GM19193 (cell line): ENCODE data around the gene FAM199X.
A peak's percentile ranks its signal among the peaks of the same experiment; 100 is the strongest.

ENCODE experiments used
- POLR2A ChIP-seq: IDR thresholded peaks from 4 replicates; pipeline ENCODE4 v1.6.1; 2011; ENCODE audit not compliant: insufficient read depth, insufficient read length; ENCODE audit errors: extremely low read depth

The FAM199X gene

GRCh38 chrX:104165894-104166734 is at the start of gene FAM199X:
Gene FAM199X, plus strand, starts transcription at chrX:104166453. Its CDS starts 333 bp downstream, at chrX:104166786.
- TF ChIP-seq POLR2A: peak; percentile 59

GRCh38 chrX:104117759-104118158 is 48.5 kb upstream of the FAM199X start:
- TF ChIP-seq POLR2A: no peak

GRCh38 chrX:104118765-104119164 is 47.5 kb upstream of the FAM199X start:
- TF ChIP-seq POLR2A: no peak

- TF ChIP-seq POLR2A: no peak
Observed at GRCh38 chrX:104122829-104123228, 43.4 kb upstream of the FAM199X start.

- TF ChIP-seq POLR2A: no peak
Observed at GRCh38 chrX:104126856-104127255, 39.4 kb upstream of the FAM199X start.

GRCh38 chrX:104130808-104131207 is 35.4 kb upstream of the FAM199X start:
- TF ChIP-seq POLR2A: no peak

GRCh38 chrX:104134583-104135261 is 31.5 kb upstream of the FAM199X start:
- TF ChIP-seq POLR2A: no peak

GRCh38 chrX:104135677-104136076 is 30.6 kb upstream of the FAM199X start:
- no peak for TF ChIP-seq POLR2A

GRCh38 chrX:104136241-104137019 is 29.8 kb upstream of the FAM199X start:
- no peak for TF ChIP-seq POLR2A

GRCh38 chrX:104137496-104137895 is 28.8 kb upstream of the FAM199X start:
- no peak for TF ChIP-seq POLR2A

GRCh38 chrX:104141087-104141760 is 25.0 kb upstream of the FAM199X start:
- no peak for TF ChIP-seq POLR2A

- TF ChIP-seq POLR2A: no peak
Observed at GRCh38 chrX:104151037-104151436, 15.2 kb upstream of the FAM199X start.

GRCh38 chrX:104156630-104157529 is 9.4 kb upstream of the FAM199X start, which contains the start of gene SLC25A53:
Gene SLC25A53, minus strand, starts transcription at chrX:104157009. Its CDS starts 51,752 bp downstream, at chrX:104105257.
- TF ChIP-seq POLR2A: peak; percentile 56
